Measurements from ENCODE around the gene MARK1. TPM values are rescaled to one million over a fixed set of nuclear protein-coding genes. Genes with fewer than 3 reads are reported as not detected.

MARK1 gene
- total RNA-seq, 2 experiments from 2014 or later, result not detected

GRCh38 chr1:220695426-220695825 is 167.5 kb downstream of the MARK1 start:
- Histone ChIP-seq H3K79me2 (ENCODE audit: insufficient read depth, low read depth, low read length) (no peaks in the 10 kb centered on the region), H3K4me1 (ENCODE audit: insufficient read depth, low read length, poor library complexity, severe bottlenecking) (no peaks in the 10 kb centered on the region), H3K4me3 (ENCODE audit: low read depth, low read length, poor library complexity, severe bottlenecking) (no peak overlapping the region), H3K4me2 (ENCODE audit: low read length) (no peak overlapping the region), H3K27ac (ENCODE audit: low read depth, low read length, poor library complexity, severe bottlenecking) (no peak overlapping the region), H4K20me1 (ENCODE audit: insufficient read depth, low read length) (no peaks in the 10 kb centered on the region), H3K36me3 (ENCODE audit: insufficient read depth, low read length) (no peaks in the 10 kb centered on the region), H3K9me3 (ENCODE audit: low read length) (no peaks in the 10 kb centered on the region), H3K9me2 (ENCODE audit: insufficient read depth, low read length) (no peaks in the 10 kb centered on the region), H2AFZ (ENCODE audit: low read length) (no peak overlapping the region)
- TF ChIP-seq EZH2phosphoT487 (IDR thresholded peaks at IDR 0.05; ENCODE audit: borderline replicate concordance, low read depth, low read length) (no peak), CTCF (conservative IDR thresholded peaks at IDR 0.05; ENCODE audit: low read length) (no peak)
- ChIA-PET POLR2A (no interaction called here), CTCF (ENCODE audit: unreplicated experiment) (no interaction called here)
- DNase-seq (ENCODE audit: low spot score), result no peak
- intact Hi-C loops (cut with micrococcal nuclease; ENCODE audit: unreplicated experiment), result no loop called here
- no TSS peak for BruUV-seq (replicated peaks)

GRCh38 chr1:220696226-220696862 is 168.4 kb downstream of the MARK1 start:
- intact Hi-C loops (cut with micrococcal nuclease; ENCODE audit: unreplicated experiment), result no loop called here
- Histone ChIP-seq H3K4me3 (ENCODE audit: low read depth, low read length, poor library complexity, severe bottlenecking) (no peak overlapping the region), H4K20me1 (ENCODE audit: insufficient read depth, low read length) (no peaks in the 10 kb centered on the region), H3K9me3 (ENCODE audit: low read length) (no peaks in the 10 kb centered on the region), H3K4me2 (ENCODE audit: low read length) (no peak overlapping the region), H3K79me2 (ENCODE audit: insufficient read depth, low read depth, low read length) (no peaks in the 10 kb centered on the region), H3K4me1 (ENCODE audit: insufficient read depth, low read length, poor library complexity, severe bottlenecking) (no peaks in the 10 kb centered on the region), H2AFZ (ENCODE audit: low read length) (no peak overlapping the region), H3K36me3 (ENCODE audit: insufficient read depth, low read length) (no peaks in the 10 kb centered on the region), H3K9me2 (ENCODE audit: insufficient read depth, low read length) (no peaks in the 10 kb centered on the region), H3K27ac (ENCODE audit: low read depth, low read length, poor library complexity, severe bottlenecking) (no peak overlapping the region)
- no TSS peak for BruUV-seq (replicated peaks)
- ChIA-PET POLR2A (no interaction called here), CTCF (ENCODE audit: unreplicated experiment) (no interaction called here)
- DNase-seq (ENCODE audit: low spot score), result no peak
- TF ChIP-seq CTCF (conservative IDR thresholded peaks at IDR 0.05; ENCODE audit: low read length) (no peak), EZH2phosphoT487 (IDR thresholded peaks at IDR 0.05; ENCODE audit: borderline replicate concordance, low read depth, low read length) (no peak)

GRCh38 chr1:220696863-220697231 is 168.9 kb downstream of the MARK1 start:
- TF ChIP-seq CTCF (conservative IDR thresholded peaks at IDR 0.05; ENCODE audit: low read length) (no peak), EZH2phosphoT487 (IDR thresholded peaks at IDR 0.05; ENCODE audit: borderline replicate concordance, low read depth, low read length) (no peak)
- intact Hi-C loops (cut with micrococcal nuclease; ENCODE audit: unreplicated experiment), result no loop called here
- no peak for DNase-seq (ENCODE audit: low spot score)
- POLR2A ChIA-PET, result no interaction called here
- Histone ChIP-seq H3K4me2 (ENCODE audit: low read length) (no peak overlapping the region), H2AFZ (ENCODE audit: low read length) (no peak overlapping the region), H4K20me1 (ENCODE audit: insufficient read depth, low read length) (no peaks in the 10 kb centered on the region), H3K79me2 (ENCODE audit: insufficient read depth, low read depth, low read length) (no peaks in the 10 kb centered on the region), H3K9me2 (ENCODE audit: insufficient read depth, low read length) (no peaks in the 10 kb centered on the region), H3K9me3 (ENCODE audit: low read length) (no peaks in the 10 kb centered on the region), H3K36me3 (ENCODE audit: insufficient read depth, low read length) (no peaks in the 10 kb centered on the region), H3K4me1 (ENCODE audit: insufficient read depth, low read length, poor library complexity, severe bottlenecking) (no peaks in the 10 kb centered on the region), H3K4me3 (ENCODE audit: low read depth, low read length, poor library complexity, severe bottlenecking) (no peak overlapping the region), H3K27ac (ENCODE audit: low read depth, low read length, poor library complexity, severe bottlenecking) (no peak overlapping the region)
- CTCF ChIA-PET (ENCODE audit: unreplicated experiment), result no interaction called here
- BruUV-seq (replicated peaks), result no TSS peak
